CD4-positive, alpha-beta T cell (primary cell): Measurements from ENCODE around the gene KIAA1671. TPM values are rescaled to one million over a fixed set of nuclear protein-coding genes. Genes with fewer than 3 reads are reported as not detected.

ENCODE experiments used
- ATAC-seq: fragments of 200-7000 bp; cut with Tn5 transposase; one replicate; pipeline ENCODE4 v1.10.0; 2022; ENCODE audit warnings: mild to moderate bottlenecking; ENCODE audit not compliant: poor library complexity
- CTCF ChIA-PET: fragments of 350-600 bp; sonication (Branson Sonifier 250); formaldehyde crosslinking; loops from one replicate; lab custom pipeline; 2021; ENCODE audit warnings: antibody characterized with exemption, inconsistent platforms; lab: Charles Lee
- POLR2A ChIA-PET: fragments of 350-600 bp; sonication (Branson Sonifier 250); formaldehyde crosslinking; loops from one replicate; lab custom pipeline; 2021; ENCODE audit warnings: antibody characterized with exemption, inconsistent platforms; lab: Charles Lee
- DNase-seq, 14 experiments: peaks; one replicate each; pipeline ENCODE4 v3.0.0-alpha.2; 2013 to 2020; ENCODE audit warnings: mixed read lengths in 2 of 14
- H3K27ac ChIP-seq, 2 donors: one replicate each; pipeline versions ENCODE4 v1.5.1 to v1.7.0; 2013; ENCODE audit warnings: low read length in 2 of 2, low read depth in 1 of 2, mild to moderate bottlenecking in 1 of 2
- H3K27me3 ChIP-seq, 2 experiments: 1 replicate in 1 of 2; 2 replicates in 1 of 2; pipeline versions ENCODE4 v1.6.1 to v1.7.0; 2013; ENCODE audit warnings: low read length in 2 of 2, control low read depth in 1 of 2, mild to moderate bottlenecking in 1 of 2, moderate library complexity in 1 of 2; ENCODE audit not compliant: insufficient read depth in 2 of 2, control insufficient read depth in 1 of 2
- H3K36me3 ChIP-seq: one replicate; pipeline ENCODE4 v1.6.1; 2013; ENCODE audit warnings: low read length, control low read depth; ENCODE audit not compliant: insufficient read depth
- H3K4me1 ChIP-seq: one replicate; pipeline ENCODE4 v1.6.1; 2013; ENCODE audit warnings: low read length, control low read depth; ENCODE audit not compliant: insufficient read depth
- H3K4me3 ChIP-seq: one replicate; pipeline ENCODE4 v1.5.1; 2013; ENCODE audit warnings: mild to moderate bottlenecking, low read length, moderate library complexity
- H3K9me3 ChIP-seq, 2 experiments: 1 replicate in 1 of 2; 2 replicates in 1 of 2; pipeline versions ENCODE4 v1.6.1 to v1.7.0; 2013; ENCODE audit warnings: low read length in 2 of 2, mild to moderate bottlenecking in 2 of 2, control low read depth in 1 of 2, moderate library complexity in 1 of 2; ENCODE audit not compliant: control insufficient read depth in 1 of 2, insufficient read depth in 1 of 2
- H3K27ac Mint-ChIP-seq: one replicate; pipeline ENCODE4 v1.8.0; 2020; ENCODE audit warnings: mixed read lengths
- H3K27me3 Mint-ChIP-seq: one replicate; pipeline ENCODE4 v1.8.0; 2021; ENCODE audit warnings: mixed read lengths
- H3K36me3 Mint-ChIP-seq: one replicate; pipeline ENCODE4 v1.8.0; 2021; ENCODE audit warnings: low read depth, mixed read lengths
- H3K4me1 Mint-ChIP-seq: one replicate; pipeline ENCODE4 v1.8.0; 2021; ENCODE audit warnings: low read depth, mixed read lengths
- H3K4me3 Mint-ChIP-seq: one replicate; pipeline ENCODE4 v1.8.0; 2020; ENCODE audit warnings: mild to moderate bottlenecking, mixed read lengths
- H3K9me3 Mint-ChIP-seq: one replicate; pipeline ENCODE4 v1.8.0; 2020; ENCODE audit warnings: mixed read lengths
- intact Hi-C, 2 experiments: fragments of 100-400 bp; cut with DNase I in 1 of 2; cut with micrococcal nuclease in 1 of 2; formaldehyde crosslinking; loops; one replicate each; pipeline versions ENCODE4 v1.15.1 to v1.9.0; 2023 to 2025; cut with DNase I, micrococcal nuclease
- total RNA-seq, 174 experiments: library from RNA in 2 of 174; stranded (reverse) in 2 of 174; gene quantifications; one replicate each; pipeline ENCODE4 v1.2.3 and lab custom pipeline; 2021 to 2026
- TF ChIP-seq, protein P1 (sequence below): fragments of 200-600 bp; IDR thresholded peaks from one replicate; pipeline ENCODE4 v1.8.0; 2022; ENCODE audit warnings: antibody characterized with exemption, mild to moderate bottlenecking

KIAA1671 gene
- total RNA-seq, 2 experiments from 2014 or later: 2.6 to 2.9 TPM

DNA sequence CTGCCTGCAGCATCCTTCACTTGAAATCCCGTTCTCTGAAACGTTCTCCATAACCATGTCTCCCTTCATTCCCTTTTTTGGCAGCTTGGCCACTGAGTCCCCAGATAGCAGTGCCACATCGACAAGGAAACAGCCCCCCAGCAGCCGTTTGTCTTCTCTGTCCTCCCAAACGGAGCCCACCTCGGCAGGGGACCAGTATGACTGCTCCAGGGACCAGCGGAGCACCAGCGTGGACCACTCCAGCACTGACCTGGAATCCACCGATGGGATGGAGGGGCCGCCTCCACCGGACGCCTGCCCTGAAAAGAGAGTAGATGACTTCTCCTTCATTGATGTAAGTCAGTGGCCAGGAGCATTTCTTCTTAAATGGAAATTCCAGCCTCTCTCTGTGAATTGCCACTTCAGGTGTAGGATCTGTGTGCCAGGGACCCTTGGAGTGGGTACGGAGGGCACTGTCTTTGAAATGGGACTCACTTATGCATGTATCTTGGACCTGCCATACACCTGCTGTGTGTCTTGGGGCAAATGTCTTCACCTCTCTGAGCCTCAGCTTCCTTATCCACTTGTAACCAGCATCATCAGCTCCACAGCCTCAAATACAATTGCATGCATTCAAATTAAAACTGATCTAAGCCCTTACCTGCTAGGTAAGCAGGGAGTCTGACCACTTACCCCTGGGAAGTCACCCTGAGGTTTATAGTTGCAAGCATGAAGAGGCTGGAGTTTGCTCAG, 221.8 kb downstream of the KIAA1671 start:
- Mint-ChIP-seq H3K27ac (no peak overlapping the region), H3K4me3 (no peak overlapping the region), H3K36me3 (peaks cover 76% of the 10 kb centered on the region), H3K27me3 (no peaks in the 10 kb centered on the region), H3K9me3 (no peaks in the 10 kb centered on the region), H3K4me1 (no peaks in the 10 kb centered on the region)
- TF ChIP-seq, protein P1, sequence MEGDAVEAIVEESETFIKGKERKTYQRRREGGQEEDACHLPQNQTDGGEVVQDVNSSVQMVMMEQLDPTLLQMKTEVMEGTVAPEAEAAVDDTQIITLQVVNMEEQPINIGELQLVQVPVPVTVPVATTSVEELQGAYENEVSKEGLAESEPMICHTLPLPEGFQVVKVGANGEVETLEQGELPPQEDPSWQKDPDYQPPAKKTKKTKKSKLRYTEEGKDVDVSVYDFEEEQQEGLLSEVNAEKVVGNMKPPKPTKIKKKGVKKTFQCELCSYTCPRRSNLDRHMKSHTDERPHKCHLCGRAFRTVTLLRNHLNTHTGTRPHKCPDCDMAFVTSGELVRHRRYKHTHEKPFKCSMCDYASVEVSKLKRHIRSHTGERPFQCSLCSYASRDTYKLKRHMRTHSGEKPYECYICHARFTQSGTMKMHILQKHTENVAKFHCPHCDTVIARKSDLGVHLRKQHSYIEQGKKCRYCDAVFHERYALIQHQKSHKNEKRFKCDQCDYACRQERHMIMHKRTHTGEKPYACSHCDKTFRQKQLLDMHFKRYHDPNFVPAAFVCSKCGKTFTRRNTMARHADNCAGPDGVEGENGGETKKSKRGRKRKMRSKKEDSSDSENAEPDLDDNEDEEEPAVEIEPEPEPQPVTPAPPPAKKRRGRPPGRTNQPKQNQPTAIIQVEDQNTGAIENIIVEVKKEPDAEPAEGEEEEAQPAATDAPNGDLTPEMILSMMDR: no peak
- no peaks in the 10 kb centered on the region for H3K36me3 ChIP-seq
- H3K27me3 ChIP-seq: no peaks in the 10 kb centered on the region
- no peaks in the 10 kb centered on the region for H3K4me1 ChIP-seq
- intact Hi-C loops: loop anchor here in 1 of 2 experiments (5.0 kb wide), 2 partner anchors 222 to 237 kb away; partner anchors contain the start of gene KIAA1671
- ChIA-PET POLR2A (no interaction called here), CTCF (no interaction called here)
- DNase-seq (no peak), ATAC-seq (no peak)
- H3K9me3 ChIP-seq: peaks cover 0 to 10% of the 10 kb centered on the region in 2 experiments
- H3K4me3 ChIP-seq: no peak overlapping the region
- no peak overlapping the region for H3K27ac ChIP-seq

DNA sequence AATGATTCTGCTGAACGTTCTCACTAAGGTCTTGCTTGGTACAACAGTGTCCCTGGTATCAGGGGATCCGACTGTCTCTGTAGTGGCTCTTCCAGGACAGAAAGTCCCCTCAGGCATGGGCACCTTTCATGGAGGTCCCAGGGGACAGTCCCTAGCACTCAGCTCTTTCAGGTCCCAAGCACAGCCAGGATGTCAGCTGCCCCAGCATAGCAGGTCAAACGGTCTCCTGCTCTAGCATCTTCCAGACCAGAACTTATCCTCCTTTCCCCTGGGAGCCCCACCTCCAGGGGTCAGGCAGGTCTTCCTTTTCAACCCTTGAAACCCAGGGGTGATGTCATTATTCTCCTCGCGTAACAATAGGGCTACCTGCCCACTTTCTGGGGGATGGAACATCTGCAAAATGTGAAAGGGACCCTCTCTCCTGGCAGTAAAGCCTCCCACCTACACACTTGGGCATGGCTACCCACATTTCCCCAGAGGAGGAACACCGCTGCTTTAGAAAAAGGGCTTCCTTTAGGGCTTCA, 222.4 kb downstream of the KIAA1671 start:
- Histone ChIP-seq H3K4me1 (no peaks in the 10 kb centered on the region), H3K27me3 (no peaks in the 10 kb centered on the region), H3K4me3 (no peak overlapping the region), H3K36me3 (no peaks in the 10 kb centered on the region), H3K27ac (no peak overlapping the region), H3K9me3 (peaks cover 0 to 15% of the 10 kb centered on the region in 2 experiments)
- no peak overlapping the region for H3K27ac Mint-ChIP-seq
- POLR2A ChIA-PET: no interaction called here
- TF ChIP-seq, protein P1: no peak
- H3K36me3 Mint-ChIP-seq: peaks cover 82% of the 10 kb centered on the region
- no peak overlapping the region for H3K4me3 Mint-ChIP-seq
- H3K4me1 Mint-ChIP-seq: no peaks in the 10 kb centered on the region
- H3K9me3 Mint-ChIP-seq: no peaks in the 10 kb centered on the region
- ATAC-seq: no peak
- CTCF ChIA-PET: no interaction called here
- intact Hi-C loops: loop anchor here in 1 of 2 experiments (5.0 kb wide), 2 partner anchors 223 to 238 kb away; partner anchors contain the start of gene KIAA1671
- no peak for DNase-seq
- no peaks in the 10 kb centered on the region for H3K27me3 Mint-ChIP-seq

DNA sequence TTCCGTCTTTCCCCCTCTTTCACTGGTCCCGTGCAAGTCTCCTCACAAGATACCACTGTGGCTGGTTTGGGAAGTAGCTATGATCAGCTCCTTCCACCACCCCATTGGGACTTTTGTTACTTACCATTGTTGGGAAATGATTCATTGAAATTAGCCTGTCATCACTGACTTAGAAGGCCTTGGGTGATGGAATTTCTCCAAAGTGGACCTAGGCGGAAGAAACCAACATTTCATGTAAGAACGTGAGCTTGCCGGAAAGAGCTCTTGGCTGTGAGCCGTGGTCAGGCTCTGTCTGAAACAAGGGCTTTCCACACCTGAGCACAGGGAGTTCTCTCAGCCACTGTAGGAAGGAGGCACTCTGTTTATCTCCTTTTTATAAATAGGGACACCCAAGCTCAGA, 223.7 kb downstream of the KIAA1671 start:
- Histone ChIP-seq H3K4me3 (no peak overlapping the region), H3K27me3 (no peaks in the 10 kb centered on the region), H3K36me3 (no peaks in the 10 kb centered on the region), H3K27ac (no peak overlapping the region), H3K4me1 (no peaks in the 10 kb centered on the region), H3K9me3 (peaks cover 0 to 20% of the 10 kb centered on the region in 2 experiments)
- Mint-ChIP-seq H3K36me3 (peaks cover 80% of the 10 kb centered on the region), H3K27ac (no peak overlapping the region), H3K27me3 (no peaks in the 10 kb centered on the region), H3K4me3 (no peak overlapping the region), H3K4me1 (no peaks in the 10 kb centered on the region), H3K9me3 (no peaks in the 10 kb centered on the region)
- ChIA-PET POLR2A (no interaction called here), CTCF (no interaction called here)
- no peak for ATAC-seq
- TF ChIP-seq, protein P1: no peak
- intact Hi-C loops: no loop called here
- no peak for DNase-seq
